H9 (cell line): Measurements from ENCODE around the gene CRYAB. TPM values are rescaled to one million over a fixed set of nuclear protein-coding genes. Genes with fewer than 3 reads are reported as not detected.
A peak's percentile ranks its signal among the peaks of the same experiment; 100 is the strongest.

ENCODE experiments used
- DNase-seq: peaks from one replicate; pipeline ENCODE4 v3.0.0-alpha.2; 2017
- H2AFZ ChIP-seq: one replicate; pipeline ENCODE4 v1.6.1; 2013; ENCODE audit warnings: mild to moderate bottlenecking, low read length, control low read depth, moderate library complexity
- H2AK5ac ChIP-seq: 2 replicates; pipeline ENCODE4 v1.6.1; 2013; ENCODE audit warnings: low read length, control low read depth, mixed read lengths; ENCODE audit not compliant: insufficient read length
- H2BK120ac ChIP-seq: one replicate; pipeline ENCODE4 v1.6.1; 2013; ENCODE audit warnings: low read depth, mild to moderate bottlenecking, low read length, control low read depth, inconsistent platforms; ENCODE audit not compliant: poor library complexity, severe bottlenecking
- H2BK12ac ChIP-seq: 2 replicates; pipeline ENCODE4 v1.6.1; 2013; ENCODE audit warnings: low read length, control low read depth, mixed read lengths, low read depth; ENCODE audit not compliant: insufficient read length
- H2BK15ac ChIP-seq: 2 replicates; pipeline ENCODE4 v1.6.1; 2013; ENCODE audit warnings: low read depth, low read length, control low read depth
- H2BK20ac ChIP-seq: one replicate; pipeline ENCODE4 v1.6.1; 2013; ENCODE audit warnings: low read depth, mild to moderate bottlenecking, low read length, control low read depth, inconsistent platforms; ENCODE audit not compliant: poor library complexity, severe bottlenecking
- H2BK5ac ChIP-seq: 2 replicates; pipeline ENCODE4 v1.6.1; 2013; ENCODE audit warnings: low read length, control low read depth, mixed read lengths; ENCODE audit not compliant: insufficient read length
- H3K14ac ChIP-seq: 2 replicates; pipeline ENCODE4 v1.6.1; 2013; ENCODE audit warnings: low read length, control low read depth; ENCODE audit not compliant: insufficient read depth
- H3K18ac ChIP-seq: 2 replicates; pipeline ENCODE4 v1.6.1; 2013; ENCODE audit warnings: low read depth, mild to moderate bottlenecking, mixed read lengths, low read length, control low read depth; ENCODE audit not compliant: insufficient read length
- H3K23ac ChIP-seq: 2 replicates; pipeline ENCODE4 v1.6.1; 2013; ENCODE audit warnings: low read length, control low read depth, mixed read lengths, low read depth; ENCODE audit not compliant: insufficient read length
- H3K23me2 ChIP-seq: 2 replicates; pipeline ENCODE4 v1.6.1; 2013; ENCODE audit warnings: low read depth, mild to moderate bottlenecking, mixed read lengths, low read length, control low read depth; ENCODE audit not compliant: insufficient read length, poor library complexity, severe bottlenecking
- H3K27ac ChIP-seq: 2 replicates; pipeline ENCODE4 v1.5.1; 2013; ENCODE audit warnings: low read length, control low read depth, mixed read lengths, low read depth; ENCODE audit not compliant: insufficient read length
- H3K27me3 ChIP-seq: 2 replicates; pipeline ENCODE4 v1.6.1; 2013; ENCODE audit warnings: low read length, control low read depth, inconsistent platforms; ENCODE audit not compliant: insufficient read depth
- H3K4ac ChIP-seq: 2 replicates; pipeline ENCODE4 v1.6.1; 2013; ENCODE audit warnings: low read depth, mild to moderate bottlenecking, control low read depth, inconsistent platforms, low read length, moderate library complexity
- H3K4me1 ChIP-seq: 2 replicates; pipeline ENCODE4 v1.6.1; 2013; ENCODE audit warnings: low read length, control low read depth, inconsistent platforms; ENCODE audit not compliant: insufficient read depth
- H3K4me2 ChIP-seq: 2 replicates; pipeline ENCODE4 v1.6.1; 2013; ENCODE audit warnings: low read length, control low read depth, mixed read lengths; ENCODE audit not compliant: insufficient read length, insufficient read depth
- H3K56ac ChIP-seq: 2 replicates; pipeline ENCODE4 v1.6.1; 2013; ENCODE audit warnings: low read depth, mild to moderate bottlenecking, mixed read lengths, low read length, control low read depth; ENCODE audit not compliant: insufficient read length
- H3K79me1 ChIP-seq: 2 replicates; pipeline ENCODE4 v1.6.1; 2013; ENCODE audit warnings: low read depth, mild to moderate bottlenecking, moderate library complexity, low read length, control low read depth, inconsistent platforms; ENCODE audit not compliant: insufficient read depth, poor library complexity, severe bottlenecking
- H3K79me2 ChIP-seq: 2 replicates; pipeline ENCODE4 v1.6.1; 2013; ENCODE audit warnings: low read length, control low read depth, inconsistent platforms; ENCODE audit not compliant: insufficient read depth
- H3K9ac ChIP-seq: 2 replicates; pipeline ENCODE4 v1.6.1; 2013; ENCODE audit warnings: low read length, control low read depth, mixed read lengths; ENCODE audit not compliant: insufficient read length; ENCODE audit errors: extremely low read depth
- H3K9me3 ChIP-seq: one replicate; pipeline ENCODE4 v1.6.1; 2013; ENCODE audit warnings: low read depth, low read length, inconsistent platforms; ENCODE audit not compliant: control insufficient read depth
- H3T11ph ChIP-seq: one replicate; pipeline ENCODE4 v1.6.1; 2013; ENCODE audit warnings: mild to moderate bottlenecking, low read length, control low read depth, inconsistent platforms
- H4K20me1 ChIP-seq: one replicate; pipeline ENCODE4 v1.6.1; 2013; ENCODE audit not compliant: control insufficient read depth, insufficient read length, insufficient read depth
- H4K5ac ChIP-seq: 2 replicates; pipeline ENCODE4 v1.6.1; 2013; ENCODE audit warnings: low read depth, mild to moderate bottlenecking, mixed read lengths, low read length, control low read depth; ENCODE audit not compliant: insufficient read length
- H4K8ac ChIP-seq: replicated peaks from 2 replicates; pipeline ENCODE4 v1.6.1; 2013; ENCODE audit warnings: low read length, control low read depth, mixed read lengths, low read depth; ENCODE audit not compliant: insufficient read length
- H4K91ac ChIP-seq: 2 replicates; pipeline ENCODE4 v1.6.1; 2013; ENCODE audit warnings: low read depth, mild to moderate bottlenecking, moderate library complexity, mixed read lengths, low read length, control low read depth; ENCODE audit not compliant: insufficient read length
- H3K27ac Mint-ChIP-seq, 3 experiments: 2 replicates in 2 of 3; 3 replicates in 1 of 3; pipeline ENCODE4 v1.8.0; 2020 to 2021; ENCODE audit warnings: mixed read lengths in 3 of 3, mild to moderate bottlenecking in 1 of 3, moderate library complexity in 1 of 3
- H3K27me3 Mint-ChIP-seq: 2 replicates; pipeline ENCODE4 v1.8.0; 2021; ENCODE audit warnings: low read depth, mild to moderate bottlenecking, moderate library complexity, mixed read lengths
- H3K36me3 Mint-ChIP-seq, 3 experiments: 2 replicates in 2 of 3; 3 replicates in 1 of 3; pipeline ENCODE4 v1.8.0; 2020 to 2021; ENCODE audit warnings: low read depth in 3 of 3, mixed read lengths in 3 of 3; ENCODE audit not compliant: insufficient read depth in 1 of 3
- H3K4me1 Mint-ChIP-seq, 2 experiments: 2 replicates each; pipeline ENCODE4 v1.8.0; 2020; ENCODE audit warnings: mixed read lengths in 2 of 2
- H3K4me3 Mint-ChIP-seq, 2 experiments: 2 replicates in 1 of 2; 3 replicates in 1 of 2; pipeline ENCODE4 v1.8.0; 2020 to 2021; ENCODE audit warnings: mild to moderate bottlenecking in 2 of 2, mixed read lengths in 2 of 2, moderate library complexity in 1 of 2
- H3K9me3 Mint-ChIP-seq, 2 experiments: 2 replicates in 1 of 2; 3 replicates in 1 of 2; pipeline ENCODE4 v1.8.0; 2020; ENCODE audit warnings: mild to moderate bottlenecking in 2 of 2, mixed read lengths in 2 of 2, moderate library complexity in 1 of 2
- WGBS: extraction: QIAGEN DNeasy Blood & Tissue Kit; methylation state at CpG from one replicate; pipeline ENCODE4 v1.1.7; 2013; ENCODE audit warnings: missing lambda C conversion rate, low lambda C conversion rate, mixed read lengths; ENCODE audit not compliant: insufficient read length; ENCODE audit errors: extremely low coverage; 5-methylcytosine and 5-hydroxymethylcytosine counted together
- total RNA-seq: library from RNA; stranded (reverse); gene quantifications from 2 replicates; pipeline ENCODE4 v1.2.1, GENCODE V29; 2021
- TF ChIP-seq, protein P1 (sequence below): fragments of 200-600 bp; sonication (generic); conservative IDR thresholded peaks from 3 replicates; pipeline ENCODE4 v1.8.0; 2021; ENCODE audit warnings: antibody characterized with exemption, mild to moderate bottlenecking

Gene CRYAB
- total RNA-seq, 1 experiment from 2014 or later = not detected

GRCh38 chr11:111913031-111913861, 1.7 kb upstream of the CRYAB start:
- H4K8ac ChIP-seq = no peak overlapping the region
- no CpG with 5 or more reads among the region's 24 CpGs for WGBS
- H4K20me1 ChIP-seq = no peaks in the 10 kb centered on the region
- no peak for DNase-seq
- no peaks in the 10 kb centered on the region for H3K79me1 ChIP-seq
- Mint-ChIP-seq H3K4me1 (peaks cover 26 to 42% of the 10 kb centered on the region in 2 experiments), H3K9me3 (no peaks in the 10 kb centered on the region), H3K36me3 (no peaks in the 10 kb centered on the region), H3K27me3 (no peaks in the 10 kb centered on the region), H3K27ac (peak overlapping the region in 1 of 3 experiments; percentile 70; a peak in 1 of 7 replicates), H3K4me3 (no peak overlapping the region)
- H3K56ac ChIP-seq = no peak overlapping the region
- no peak overlapping the region for H3K27ac ChIP-seq
- H3K23me2 ChIP-seq = no peaks in the 10 kb centered on the region
- H2BK5ac ChIP-seq = no peak overlapping the region
- H3K4ac ChIP-seq = no peak overlapping the region
- H3T11ph ChIP-seq = no peak overlapping the region
- H4K5ac ChIP-seq = no peak overlapping the region
- TF ChIP-seq, protein P1, sequence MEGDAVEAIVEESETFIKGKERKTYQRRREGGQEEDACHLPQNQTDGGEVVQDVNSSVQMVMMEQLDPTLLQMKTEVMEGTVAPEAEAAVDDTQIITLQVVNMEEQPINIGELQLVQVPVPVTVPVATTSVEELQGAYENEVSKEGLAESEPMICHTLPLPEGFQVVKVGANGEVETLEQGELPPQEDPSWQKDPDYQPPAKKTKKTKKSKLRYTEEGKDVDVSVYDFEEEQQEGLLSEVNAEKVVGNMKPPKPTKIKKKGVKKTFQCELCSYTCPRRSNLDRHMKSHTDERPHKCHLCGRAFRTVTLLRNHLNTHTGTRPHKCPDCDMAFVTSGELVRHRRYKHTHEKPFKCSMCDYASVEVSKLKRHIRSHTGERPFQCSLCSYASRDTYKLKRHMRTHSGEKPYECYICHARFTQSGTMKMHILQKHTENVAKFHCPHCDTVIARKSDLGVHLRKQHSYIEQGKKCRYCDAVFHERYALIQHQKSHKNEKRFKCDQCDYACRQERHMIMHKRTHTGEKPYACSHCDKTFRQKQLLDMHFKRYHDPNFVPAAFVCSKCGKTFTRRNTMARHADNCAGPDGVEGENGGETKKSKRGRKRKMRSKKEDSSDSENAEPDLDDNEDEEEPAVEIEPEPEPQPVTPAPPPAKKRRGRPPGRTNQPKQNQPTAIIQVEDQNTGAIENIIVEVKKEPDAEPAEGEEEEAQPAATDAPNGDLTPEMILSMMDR = no peak
- H2BK12ac ChIP-seq = no peak overlapping the region
- H3K18ac ChIP-seq = peak overlapping the region; percentile 65
- H2BK120ac ChIP-seq = no peak overlapping the region
- H2AK5ac ChIP-seq = no peak overlapping the region
- H4K91ac ChIP-seq = no peak overlapping the region
- H3K9ac ChIP-seq = no peak overlapping the region
- H2AFZ ChIP-seq = no peak overlapping the region
- no peak overlapping the region for H2BK20ac ChIP-seq
- 0 out of 2 replicates have a peak, but pooled peaks cover 2% of the 10 kb centered on the region for H3K4me1 ChIP-seq
- no peaks in the 10 kb centered on the region for H3K79me2 ChIP-seq
- H3K27me3 ChIP-seq = no peaks in the 10 kb centered on the region
- H3K14ac ChIP-seq = no peak overlapping the region
- H3K23ac ChIP-seq = no peak overlapping the region
- H3K4me2 ChIP-seq = no peak overlapping the region
- no peaks in the 10 kb centered on the region for H3K9me3 ChIP-seq
- H2BK15ac ChIP-seq = no peak overlapping the region
